HG03558 (cell line): Measurements from ENCODE around the gene LGALS1.

Source experiments
- ATAC-seq: cut with Tn5 transposase; IDR thresholded peaks from one replicate; pipeline ENCODE4 v1.9.1; 2021; ENCODE audit warnings: moderate number of reproducible peaks; ENCODE audit not compliant: unreplicated experiment; ENCODE audit errors: extremely low read depth

LGALS1 gene

DNA sequence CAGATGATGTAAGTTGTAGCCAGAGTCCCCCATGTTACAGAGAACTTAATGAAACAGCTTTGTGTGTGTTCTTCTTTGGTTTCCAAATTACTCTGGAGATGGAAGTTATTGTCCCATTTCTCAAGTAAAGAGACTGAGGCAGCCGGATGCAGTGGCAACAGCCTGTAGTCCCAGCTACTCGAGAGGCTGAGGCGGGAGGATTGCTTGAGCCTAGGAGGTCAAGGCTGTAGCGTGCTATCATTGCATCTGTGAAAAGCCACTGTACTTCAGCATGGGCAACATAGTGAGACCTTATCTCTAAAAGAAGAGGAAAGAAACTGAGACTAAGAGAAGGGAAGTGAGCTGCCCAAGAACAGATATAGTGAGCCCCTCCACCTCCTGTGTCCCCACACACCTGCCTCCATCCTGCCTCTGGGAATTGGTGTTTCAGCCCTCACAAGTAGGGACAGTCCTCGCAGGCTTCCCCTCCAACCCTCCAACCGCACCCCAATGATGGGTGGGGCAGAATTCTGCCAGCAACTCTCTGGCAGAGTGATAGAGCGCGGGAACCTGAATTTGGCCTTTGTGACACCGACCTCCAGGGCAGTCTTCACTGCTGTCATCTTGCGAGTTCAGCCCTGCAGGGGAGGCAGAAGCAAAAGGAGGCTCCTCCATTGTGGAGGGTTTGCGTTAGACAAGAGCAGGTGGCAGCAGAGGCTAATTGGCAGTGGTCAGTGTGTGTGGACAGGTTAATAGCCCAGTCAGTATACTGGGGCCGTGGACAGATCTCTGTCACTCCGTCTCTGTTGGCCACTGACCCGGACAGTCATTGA lies 15.3 kb upstream of the LGALS1 start:
- ATAC-seq = no peak

DNA sequence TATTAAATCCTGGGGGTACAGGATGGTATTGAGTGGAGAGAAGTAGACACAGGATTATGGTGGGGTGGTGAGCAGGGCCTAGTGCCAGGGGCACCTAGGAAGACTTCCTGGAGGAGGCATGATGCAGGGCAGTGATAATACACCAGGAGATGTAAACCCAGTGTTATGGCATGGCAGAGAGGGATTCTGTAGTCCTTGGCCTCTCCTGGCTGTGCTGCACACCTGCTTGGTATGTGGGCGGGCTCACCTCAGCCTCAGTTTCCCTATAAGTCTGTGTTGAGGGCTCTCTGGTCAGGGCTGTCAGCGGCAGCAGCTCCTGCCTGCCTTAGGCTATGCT lies 14.8 kb upstream of the LGALS1 start:
- no peak for ATAC-seq

DNA sequence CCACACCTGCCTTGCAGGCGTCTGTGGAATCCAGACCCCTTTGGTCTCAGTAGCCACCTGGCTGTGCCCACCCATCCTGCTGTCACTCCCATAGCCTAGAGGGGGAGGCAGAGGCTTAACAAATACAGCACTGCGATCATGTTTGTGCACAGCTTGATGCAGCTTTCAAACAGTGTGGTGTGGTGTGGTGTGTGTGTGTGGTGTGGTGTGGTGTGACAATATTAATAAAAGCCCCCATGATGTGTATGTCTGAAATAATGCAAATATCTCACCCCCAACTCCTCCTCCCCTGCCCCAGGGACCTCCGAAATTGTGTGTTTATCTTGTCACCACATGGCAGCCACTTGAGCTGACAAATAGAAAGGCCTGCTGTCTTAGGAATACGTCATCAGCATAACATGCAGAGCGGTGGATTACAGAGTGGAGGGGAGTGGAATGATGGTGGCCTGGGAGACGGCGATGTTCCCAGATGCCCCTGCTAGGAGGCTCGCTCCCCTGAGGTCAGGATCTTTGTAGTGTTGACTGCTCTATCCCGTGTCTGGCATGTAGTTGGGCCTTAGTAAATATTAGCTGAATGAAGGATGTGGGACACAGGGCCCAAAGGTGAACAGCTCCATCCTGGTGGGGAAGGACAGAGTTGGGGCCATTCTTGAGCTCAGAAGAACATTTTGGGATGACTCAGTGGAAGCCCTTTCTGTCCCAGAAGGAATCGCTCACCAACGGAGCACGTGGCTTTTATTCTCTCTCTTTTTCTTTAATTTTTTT lies 14.1 kb upstream of the LGALS1 start:
- ATAC-seq = no peak

DNA sequence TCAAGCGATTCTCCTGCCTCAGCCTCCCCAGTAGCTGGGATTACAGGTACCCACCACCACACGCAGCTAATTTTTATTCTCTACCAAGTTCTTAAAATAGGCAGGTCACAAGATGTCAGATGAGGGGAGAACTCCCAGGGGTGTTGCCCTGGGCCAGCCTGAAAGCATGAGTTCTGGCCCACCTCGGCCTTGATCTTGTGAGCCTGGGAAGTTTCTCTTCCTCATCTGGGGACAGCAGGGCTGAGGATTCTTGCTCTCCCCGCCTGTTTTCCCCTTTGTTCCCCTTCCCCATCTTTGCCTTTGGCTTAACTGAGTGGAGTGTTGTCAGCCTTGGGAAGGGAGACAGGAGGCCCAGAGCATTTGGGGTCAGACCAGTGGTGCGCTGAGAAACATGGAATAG lies 13.4 kb upstream of the LGALS1 start:
- ATAC-seq = no peak

DNA sequence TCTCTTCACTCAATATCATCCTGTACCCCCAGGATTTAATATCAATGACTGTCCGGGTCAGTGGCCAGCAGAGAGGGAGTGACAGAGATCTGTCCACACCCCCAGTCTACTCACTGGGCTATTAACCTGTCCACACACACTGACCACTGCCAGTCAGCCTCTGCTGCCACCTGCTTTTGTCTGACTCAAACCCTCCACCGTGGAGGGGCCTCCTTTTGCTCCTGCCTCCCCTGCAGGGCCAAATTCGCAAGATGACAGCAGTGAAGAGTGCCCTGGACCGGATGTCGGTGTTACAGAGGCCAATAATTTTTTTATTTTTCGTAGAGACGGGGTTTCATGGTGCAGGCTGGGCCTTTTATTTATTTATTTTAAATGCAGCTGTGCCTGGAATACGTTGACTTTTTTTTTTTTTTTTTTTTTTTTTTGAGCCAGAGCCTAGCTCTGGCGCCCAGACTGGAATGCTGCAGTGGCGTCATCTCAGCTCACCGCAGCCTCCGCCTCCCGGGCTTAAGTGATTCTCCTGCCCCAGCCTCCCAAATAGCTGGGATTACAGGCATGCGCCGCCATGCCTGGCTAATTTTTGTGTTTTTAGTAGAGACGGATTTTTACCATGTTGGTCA lies 11.8 kb upstream of the LGALS1 start:
- no peak for ATAC-seq

DNA sequence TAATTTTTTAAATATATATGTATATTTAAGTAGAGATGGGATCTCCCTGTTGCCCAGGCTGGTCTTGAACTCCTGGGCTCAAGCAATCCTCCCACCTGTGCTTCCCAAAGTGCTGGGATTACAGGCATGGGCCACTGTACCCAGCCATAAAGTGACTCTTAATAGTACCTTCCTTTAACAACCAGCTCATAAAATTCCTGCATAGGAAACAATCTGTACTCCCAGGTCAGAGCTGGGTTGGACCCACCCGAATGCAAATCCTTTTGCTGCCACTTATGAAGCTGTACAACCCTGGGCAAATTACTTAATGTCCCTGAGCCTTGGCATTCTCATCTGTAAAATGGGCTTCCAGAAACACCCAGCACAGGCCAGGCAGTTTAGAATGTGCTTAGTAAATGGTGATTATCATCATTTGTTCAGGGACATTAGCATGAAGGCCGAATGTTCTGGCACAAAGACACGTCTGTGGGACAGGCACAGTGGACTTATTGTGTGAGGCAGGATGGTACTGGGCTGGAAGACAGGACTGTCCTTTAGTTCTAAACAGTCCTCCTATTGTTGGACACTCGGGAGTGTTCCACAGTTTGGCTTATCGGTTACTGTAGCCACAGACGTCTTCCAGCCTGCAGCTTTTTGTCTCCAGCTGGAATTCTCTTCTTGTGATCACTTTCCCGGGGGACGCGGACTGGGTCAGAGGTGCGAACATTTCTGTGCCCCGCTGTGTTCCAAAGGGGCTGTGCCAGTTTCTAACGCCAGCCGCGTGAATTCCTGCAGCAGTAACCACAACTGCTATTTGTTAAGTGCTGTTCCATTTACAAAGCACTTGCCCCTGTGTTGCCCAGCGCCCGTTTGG lies 11.0 kb upstream of the LGALS1 start:
- no peak for ATAC-seq

DNA sequence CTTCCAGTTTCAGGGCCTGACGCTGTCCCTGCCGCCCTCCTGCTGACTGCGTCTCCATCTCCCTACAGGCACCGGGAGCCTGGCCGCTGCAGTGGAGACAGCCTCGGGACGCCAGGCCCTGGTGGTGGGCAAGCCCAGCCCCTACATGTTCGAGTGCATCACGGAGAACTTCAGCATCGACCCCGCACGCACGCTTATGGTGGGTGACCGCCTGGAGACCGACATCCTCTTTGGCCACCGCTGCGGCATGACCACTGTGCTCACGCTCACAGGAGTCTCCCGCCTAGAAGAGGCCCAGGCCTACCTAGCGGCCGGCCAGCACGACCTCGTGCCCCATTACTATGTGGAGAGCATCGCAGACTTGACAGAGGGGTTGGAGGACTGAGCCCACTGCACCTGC lies 9.9 kb upstream of the LGALS1 start:
- ATAC-seq = no peak

DNA sequence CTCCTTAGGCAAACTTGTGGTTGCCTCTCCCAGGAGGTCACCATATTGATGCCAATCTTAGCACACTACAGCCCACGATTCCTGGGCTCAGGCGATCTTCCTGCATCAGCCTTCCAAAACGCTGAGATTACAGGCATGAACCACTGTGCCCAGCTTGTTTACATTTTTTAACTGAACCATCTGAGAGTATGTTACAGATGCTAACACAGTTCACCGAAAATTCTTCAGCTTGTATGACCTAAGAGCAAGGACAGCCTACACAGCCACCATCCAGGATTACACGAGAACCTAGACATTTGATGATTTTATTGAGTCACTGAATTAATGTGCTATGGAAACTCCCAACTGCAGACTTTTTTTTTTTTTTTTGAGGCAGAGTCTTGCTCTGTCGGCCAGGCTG lies 5.8 kb upstream of the LGALS1 start:
- ATAC-seq = no peak

DNA sequence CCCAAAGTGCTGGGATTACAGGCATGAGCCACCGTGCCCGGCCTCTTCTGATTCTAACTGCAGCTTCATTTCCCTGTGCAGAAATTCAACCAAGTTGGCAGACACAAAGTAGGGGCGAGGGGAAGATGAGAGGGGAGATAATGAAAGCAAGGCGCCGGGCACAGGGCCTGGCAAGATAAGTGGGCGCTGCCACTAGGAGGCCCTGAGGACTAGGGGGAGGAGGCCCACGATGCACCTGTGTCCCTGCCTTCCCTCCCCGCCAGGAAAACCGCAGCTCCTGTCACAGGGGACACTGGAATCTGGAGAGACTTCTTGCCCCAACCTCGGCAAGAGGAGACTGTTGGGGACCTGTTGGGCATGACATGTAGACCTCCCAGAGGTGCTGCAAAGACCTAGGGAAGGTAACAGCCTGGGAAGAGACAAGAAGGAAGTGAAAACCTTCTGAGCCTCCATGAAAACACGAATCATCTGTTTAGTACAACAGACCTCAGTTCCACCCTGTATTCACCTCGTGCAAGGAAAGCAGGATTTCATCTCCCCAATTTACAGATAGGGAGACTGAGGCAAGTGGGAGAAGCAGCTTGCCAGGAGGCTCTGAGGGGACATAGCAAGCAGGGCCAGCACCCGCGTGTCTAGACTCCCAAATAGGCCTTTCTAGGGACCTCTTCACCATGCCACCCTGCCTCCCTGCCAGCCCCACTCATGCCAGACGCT lies 3.1 kb upstream of the LGALS1 start:
- ATAC-seq = no peak

DNA sequence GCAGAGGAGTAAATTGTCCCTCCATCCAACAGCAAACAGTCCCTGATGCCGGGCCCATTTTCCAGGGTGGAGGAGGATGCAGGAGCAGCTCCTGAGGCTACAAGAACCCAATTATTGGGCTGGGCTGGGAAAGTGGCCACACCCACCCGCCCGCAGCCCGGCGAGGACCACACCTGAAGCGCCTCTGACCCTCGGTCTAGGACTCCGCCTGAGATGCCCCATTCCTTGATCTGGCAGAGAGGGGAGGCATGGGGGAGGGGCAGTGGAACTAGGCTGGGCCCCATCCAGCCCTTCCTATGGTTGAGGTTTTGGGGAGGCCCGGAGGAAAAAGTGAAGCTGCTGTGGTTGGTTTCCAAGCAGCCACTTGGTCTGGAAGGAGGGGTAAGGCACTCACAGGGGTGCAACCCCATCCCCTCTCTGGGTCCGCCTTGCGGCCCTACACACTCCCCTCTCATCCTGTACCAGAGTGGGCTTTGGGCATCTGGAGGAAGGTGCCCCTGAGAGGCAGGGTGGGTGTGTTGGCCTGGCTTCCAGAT lies 2.4 kb upstream of the LGALS1 start:
- no peak for ATAC-seq

DNA sequence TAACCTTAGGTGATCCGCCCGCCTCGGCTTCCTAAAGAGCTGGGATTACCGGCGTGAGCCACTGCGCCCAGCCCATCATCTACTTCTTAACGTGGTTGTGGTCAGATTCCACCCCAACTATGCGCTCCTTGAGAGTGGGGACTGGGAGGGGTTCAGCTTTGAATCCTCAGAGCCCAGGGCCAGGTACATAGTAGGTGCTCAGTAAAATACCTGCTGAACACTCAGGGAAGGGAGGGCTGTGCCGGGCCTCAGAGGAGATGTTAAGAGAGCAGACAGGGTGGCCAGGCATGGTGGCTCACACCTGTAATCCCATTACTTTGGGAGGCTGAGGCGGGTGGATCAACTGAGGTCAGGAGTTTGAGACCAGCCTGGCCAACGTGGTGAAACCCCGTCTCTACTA lies 1.2 kb upstream of the LGALS1 start:
- ATAC-seq = no peak

DNA sequence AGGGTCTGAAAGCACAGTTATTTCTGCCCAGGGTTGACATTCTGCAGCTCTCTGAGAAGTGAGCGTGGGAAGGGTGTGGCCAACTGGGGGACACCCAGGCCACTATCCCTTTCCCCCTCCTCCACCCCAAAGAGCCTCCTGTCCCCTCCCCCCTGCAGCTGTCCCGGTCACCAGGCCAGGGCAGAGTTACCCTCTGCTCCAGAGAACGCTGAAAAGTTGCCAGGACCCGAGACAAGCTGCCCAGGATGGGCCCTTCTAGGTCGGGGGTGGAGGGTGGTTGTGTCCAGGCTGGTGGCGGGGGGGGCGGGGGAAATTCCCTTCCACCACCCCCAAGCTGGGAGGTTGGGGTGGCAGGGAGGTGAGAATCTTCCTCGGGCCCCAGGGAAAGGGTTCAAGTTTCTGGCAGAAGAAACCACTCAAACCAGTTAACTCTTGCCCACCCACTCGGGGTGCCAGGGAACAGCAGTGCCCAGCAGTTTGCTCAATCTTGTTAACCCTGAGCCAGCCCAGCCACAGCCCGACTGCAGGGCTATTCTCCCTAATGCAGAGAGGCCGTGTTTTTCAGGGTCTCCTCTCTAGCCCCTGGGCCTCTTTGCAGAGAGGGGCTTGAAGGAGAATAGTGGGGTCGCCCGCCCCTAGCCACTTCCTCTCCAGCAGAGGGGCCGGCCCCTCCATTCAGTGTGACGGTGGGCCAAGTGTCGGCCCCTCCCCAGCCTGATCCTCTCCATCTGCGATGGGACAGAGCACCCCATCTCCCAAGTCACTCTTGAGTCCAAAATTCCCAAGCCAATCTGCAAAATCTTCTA lies 697 bp downstream of the LGALS1 start:
- ATAC-seq = no peak

DNA sequence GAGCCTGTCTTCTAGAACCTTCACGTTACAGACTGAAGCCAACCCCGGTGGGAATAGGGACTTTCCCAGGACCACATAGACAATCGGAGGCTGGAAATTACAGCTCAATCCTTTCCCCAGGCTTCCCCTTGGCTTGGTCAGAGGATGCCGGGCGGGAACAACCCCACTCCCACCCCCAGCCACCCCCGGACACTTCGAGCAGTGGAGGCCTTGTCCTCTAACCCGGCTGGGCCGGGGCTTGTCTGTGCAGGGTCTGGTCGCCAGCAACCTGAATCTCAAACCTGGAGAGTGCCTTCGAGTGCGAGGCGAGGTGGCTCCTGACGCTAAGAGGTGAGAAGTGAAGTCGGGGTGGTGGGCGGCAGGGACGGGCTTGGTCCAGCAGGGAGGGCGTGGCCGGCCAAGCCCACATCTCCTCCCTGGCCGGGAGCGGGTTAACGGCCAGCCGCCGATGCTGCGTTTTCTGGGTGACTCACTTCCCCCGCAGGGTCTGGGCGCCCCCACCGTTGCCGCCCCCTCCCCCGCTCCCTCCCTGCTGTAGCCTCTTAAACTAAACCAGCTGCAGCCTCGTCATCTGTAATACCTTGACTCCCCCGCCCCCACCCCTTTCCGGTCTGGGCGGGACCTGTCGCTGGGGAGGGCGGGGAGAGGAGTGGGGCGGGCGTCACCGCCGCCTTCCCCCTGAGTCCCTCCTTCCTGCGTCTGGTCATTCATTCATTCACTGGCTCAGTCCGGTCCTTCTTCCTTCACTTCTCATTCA lies 1.5 kb downstream of the LGALS1 start:
- ATAC-seq = no peak

DNA sequence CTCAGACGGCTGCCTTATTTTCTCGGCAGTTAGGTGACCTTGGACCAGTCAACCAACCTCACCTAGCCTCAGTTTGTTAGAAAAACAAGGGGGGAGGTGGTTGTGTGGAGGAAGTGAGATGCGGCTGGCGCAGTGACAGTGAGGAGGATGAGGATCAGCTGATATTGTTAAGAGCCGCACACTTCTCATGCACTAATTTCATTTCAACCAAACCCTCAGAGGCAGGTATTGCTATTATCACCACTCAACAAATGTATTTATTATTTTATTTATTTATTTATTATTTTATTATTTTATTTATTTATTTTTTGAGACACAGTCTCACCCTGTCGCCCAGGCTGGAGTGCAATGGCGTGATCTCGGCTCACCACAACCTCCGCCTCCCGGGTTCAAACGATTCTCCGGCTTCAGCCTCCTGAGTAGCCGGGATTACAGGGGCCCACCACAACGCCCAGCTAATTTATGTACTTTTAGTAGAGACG lies 2.1 kb downstream of the LGALS1 start:
- no peak for ATAC-seq

DNA sequence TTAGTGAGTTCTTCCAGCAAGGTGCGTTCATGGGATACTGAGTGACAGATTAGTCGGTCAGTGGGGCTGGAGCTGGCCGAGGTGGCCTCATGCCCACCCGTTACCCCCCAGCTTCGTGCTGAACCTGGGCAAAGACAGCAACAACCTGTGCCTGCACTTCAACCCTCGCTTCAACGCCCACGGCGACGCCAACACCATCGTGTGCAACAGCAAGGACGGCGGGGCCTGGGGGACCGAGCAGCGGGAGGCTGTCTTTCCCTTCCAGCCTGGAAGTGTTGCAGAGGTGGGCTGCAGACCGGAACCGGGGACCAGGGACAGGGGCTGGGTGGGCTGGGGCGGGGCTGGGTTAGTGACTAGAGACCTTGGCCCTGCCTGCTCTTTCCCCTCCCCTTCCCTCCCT lies 2.9 kb downstream of the LGALS1 start:
- no peak for ATAC-seq

DNA sequence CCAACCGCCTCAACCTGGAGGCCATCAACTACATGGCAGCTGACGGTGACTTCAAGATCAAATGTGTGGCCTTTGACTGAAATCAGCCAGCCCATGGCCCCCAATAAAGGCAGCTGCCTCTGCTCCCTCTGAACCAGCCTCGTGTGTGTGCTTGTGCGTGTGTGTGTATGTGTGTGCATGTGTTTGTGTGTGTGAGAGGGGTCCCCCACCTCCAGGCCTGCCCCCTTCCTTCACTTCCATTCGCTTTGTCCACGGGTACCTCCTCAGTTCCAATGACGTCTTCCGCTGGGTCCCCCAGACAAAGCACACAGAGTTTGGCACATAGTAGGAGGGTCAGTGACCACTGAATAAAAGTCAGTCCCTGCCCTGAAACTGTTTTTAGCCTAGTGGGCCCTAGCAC lies 4.2 kb downstream of the LGALS1 start:
- no peak for ATAC-seq

DNA sequence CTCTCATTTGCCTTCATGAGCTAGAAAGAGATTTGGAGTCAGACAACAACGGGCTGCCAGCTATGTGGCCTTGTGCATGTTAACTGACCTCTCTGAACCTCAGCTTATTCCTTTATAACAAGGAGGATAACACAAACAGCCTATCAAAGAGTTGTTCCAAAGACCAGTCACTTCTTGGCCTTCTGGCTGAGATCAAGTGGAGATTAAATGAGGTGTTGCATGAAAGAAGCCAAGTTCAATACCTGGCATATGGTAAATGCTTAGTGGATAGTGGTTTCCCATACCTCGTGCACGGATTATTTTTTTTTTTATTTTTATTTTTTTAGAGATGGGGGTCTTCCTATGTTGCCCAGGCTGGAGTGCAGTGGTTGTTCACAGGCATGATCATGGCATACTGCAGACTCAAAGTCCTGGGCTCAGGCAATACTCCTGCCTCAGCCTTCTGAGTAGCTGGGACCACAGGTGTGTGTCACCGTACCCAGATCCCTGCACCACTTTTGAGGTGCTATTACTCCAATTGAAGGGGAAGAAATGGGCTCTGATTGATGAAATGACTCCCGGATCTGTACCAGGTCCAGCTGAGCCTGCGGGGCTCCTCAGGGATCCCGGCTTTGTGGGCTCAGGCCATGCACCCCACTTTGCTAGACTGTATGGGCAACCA lies 4.9 kb downstream of the LGALS1 start:
- no peak for ATAC-seq

DNA sequence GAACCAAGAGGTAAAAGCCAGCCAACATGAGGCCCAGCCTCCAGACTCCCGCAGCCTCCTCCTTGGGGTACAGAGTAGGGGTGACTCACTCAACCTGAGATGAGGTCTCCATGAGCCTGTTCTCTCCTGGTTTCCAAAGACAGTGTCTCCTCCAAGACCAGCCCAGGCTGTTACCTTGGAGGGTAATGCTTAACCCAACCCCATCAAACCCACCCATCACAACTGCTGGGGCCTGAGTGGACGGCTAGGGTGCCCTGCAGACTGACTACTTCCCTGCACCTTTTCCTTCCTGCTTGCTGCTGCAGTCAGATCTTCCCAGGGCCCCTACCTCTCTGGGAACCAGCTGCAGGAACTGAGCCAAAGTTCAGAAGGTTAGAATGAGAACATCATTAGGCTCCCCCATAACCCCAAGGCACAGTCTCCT lies 5.6 kb downstream of the LGALS1 start:
- ATAC-seq = no peak
